Eye (tissue), 1 donor: ENCODE results near the gene AHCYL1.
A peak's percentile ranks its signal among the peaks of the same experiment; 100 is the strongest.

Experiments used
- DNase-seq: peaks from one replicate; pipeline ENCODE4 v3.0.0-alpha.2; 2015

AHCYL1 gene

GRCh38 chr1:109977225-109977624 is 7.3 kb upstream of the AHCYL1 start:
- no peak for DNase-seq

GRCh38 chr1:109977657-109978378 is 6.7 kb upstream of the AHCYL1 start:
- DNase-seq: no peak

- DNase-seq: no peak
Observed at GRCh38 chr1:109978761-109979488, 5.6 kb upstream of the AHCYL1 start.

GRCh38 chr1:109979489-109980091 is 5.0 kb upstream of the AHCYL1 start:
- no peak for DNase-seq

- DNase-seq: no peak
Observed at GRCh38 chr1:109980324-109981003, 4.1 kb upstream of the AHCYL1 start.

- no peak for DNase-seq
Observed at GRCh38 chr1:109981004-109981335, 3.6 kb upstream of the AHCYL1 start.

- DNase-seq: no peak
Observed at GRCh38 chr1:109983380-109984189, 980 bp upstream of the AHCYL1 start.

- no peak for DNase-seq
Observed at GRCh38 chr1:109984190-109984455, 442 bp upstream of the AHCYL1 start.

GRCh38 chr1:109985247-109986053 is 885 bp downstream of the AHCYL1 start:
- peak; percentile 75 for DNase-seq

GRCh38 chr1:109986054-109986444 is 1.5 kb downstream of the AHCYL1 start:
- DNase-seq: no peak

- no peak for DNase-seq
Observed at GRCh38 chr1:109988349-109988914, 3.9 kb downstream of the AHCYL1 start.

GRCh38 chr1:109989506-109990301 is 5.1 kb downstream of the AHCYL1 start:
- DNase-seq: no peak

GRCh38 chr1:109990302-109990653 is 5.7 kb downstream of the AHCYL1 start:
- DNase-seq: no peak

GRCh38 chr1:109991400-109991925 is 6.9 kb downstream of the AHCYL1 start:
- no peak for DNase-seq

- DNase-seq: no peak
Observed at GRCh38 chr1:109993885-109994284, 9.3 kb downstream of the AHCYL1 start.

- DNase-seq: no peak
Observed at GRCh38 chr1:109994654-109995053, 10.1 kb downstream of the AHCYL1 start.

GRCh38 chr1:109995536-109995935 is 11.0 kb downstream of the AHCYL1 start:
- DNase-seq: no peak

- DNase-seq: no peak
Observed at GRCh38 chr1:109996476-109996875, 11.9 kb downstream of the AHCYL1 start.

GRCh38 chr1:109997204-109997866 is 12.8 kb downstream of the AHCYL1 start:
- DNase-seq: no peak

- DNase-seq: peak; percentile 39
Observed at GRCh38 chr1:109997867-109998229, 13.3 kb downstream of the AHCYL1 start.
